HTERT RPE-1 (cell line): ENCODE results near the gene PPP6R2.

Experiments used
- in situ Hi-C: fragments of 300-500 bp; cut with MboI; formaldehyde crosslinking; loops from 4 replicates; pipeline ENCODE4 v1.14.3; 2020; ENCODE audit warnings: low sequenced_read_pairs

PPP6R2 gene

DNA sequence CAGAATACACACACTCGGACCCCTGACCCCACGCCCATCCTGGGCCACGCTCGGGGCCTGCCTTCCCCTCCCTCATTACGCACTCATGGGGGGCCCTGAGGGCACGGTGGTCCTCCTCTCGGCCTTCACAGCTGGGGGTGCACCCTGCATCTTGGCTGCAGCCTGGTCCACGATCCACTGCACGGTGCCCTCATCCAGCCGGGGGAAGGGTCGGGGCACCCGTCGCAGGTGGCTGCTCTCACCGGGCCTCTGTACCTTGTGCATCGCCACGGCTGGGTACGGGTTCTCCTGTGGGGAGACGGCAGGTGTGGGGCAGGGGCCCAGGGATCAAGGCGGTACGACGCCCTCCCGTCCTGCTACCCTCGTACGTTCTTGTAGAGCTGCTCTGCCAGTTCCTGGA lies 121.3 kb downstream of the PPP6R2 start:
- in situ Hi-C loops: no loop called here

DNA sequence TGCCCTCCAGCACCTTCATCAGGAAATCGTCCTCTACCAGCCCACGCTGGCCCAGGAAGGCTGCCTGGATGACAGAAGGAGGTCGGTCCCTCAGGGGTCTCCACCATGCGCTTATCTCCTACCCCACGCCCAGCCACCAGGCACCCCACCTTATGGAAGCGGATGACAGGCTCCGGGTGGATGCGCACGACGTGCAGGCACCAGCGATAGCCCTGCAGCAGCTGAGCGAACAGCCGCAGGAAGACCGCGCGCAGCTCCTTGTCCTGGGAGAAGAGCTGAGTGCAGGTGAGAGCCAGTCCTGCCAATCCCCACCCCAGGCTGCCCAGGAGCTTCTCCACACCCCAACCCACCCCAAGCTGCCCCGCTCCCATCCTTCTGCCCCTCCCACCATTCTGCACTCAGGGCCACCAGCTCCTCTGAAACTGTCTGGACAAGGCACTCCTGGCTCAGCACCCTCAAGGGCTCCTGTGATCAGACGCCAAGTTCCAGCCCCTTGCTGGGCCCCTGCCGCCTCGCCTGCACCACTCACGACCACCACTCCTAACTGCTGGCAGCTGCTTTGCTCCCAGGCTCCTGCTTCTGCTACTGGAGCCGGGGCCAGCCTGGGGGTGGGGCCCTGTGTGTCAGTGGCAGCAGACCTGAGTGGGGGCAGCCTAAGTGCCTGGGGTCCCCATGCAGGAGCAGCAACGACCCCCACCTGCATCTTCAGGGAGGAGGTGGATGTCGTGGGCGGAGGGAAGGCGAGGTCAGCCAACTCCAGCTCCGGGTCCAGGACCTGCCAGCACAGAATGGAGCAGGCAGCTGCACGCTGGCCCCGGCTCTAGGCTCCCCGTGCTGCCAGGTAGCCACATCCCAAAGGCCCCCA lies 122.2 kb downstream of the PPP6R2 start:
- in situ Hi-C loops: no loop called here

DNA sequence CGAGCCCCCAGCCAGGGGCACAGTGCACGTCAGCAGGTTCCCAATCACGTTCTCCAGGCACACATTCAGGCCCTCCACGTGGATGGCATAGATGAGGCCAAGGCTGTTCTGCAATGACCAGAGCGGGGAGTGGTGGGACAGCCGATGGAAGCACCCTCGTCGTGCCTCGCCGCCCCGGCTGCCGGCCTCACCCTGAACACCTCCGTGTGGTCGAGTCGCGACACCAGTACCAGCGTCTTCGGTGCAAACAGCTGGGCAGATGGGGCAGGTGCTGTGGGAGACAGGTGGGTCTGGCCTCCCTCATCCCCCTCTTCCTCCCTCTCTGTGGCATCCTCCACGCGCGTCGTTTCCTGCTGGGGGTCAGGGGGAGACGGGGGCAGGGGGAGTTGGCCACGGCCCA lies 124.2 kb downstream of the PPP6R2 start:
- in situ Hi-C loops: no loop called here

DNA sequence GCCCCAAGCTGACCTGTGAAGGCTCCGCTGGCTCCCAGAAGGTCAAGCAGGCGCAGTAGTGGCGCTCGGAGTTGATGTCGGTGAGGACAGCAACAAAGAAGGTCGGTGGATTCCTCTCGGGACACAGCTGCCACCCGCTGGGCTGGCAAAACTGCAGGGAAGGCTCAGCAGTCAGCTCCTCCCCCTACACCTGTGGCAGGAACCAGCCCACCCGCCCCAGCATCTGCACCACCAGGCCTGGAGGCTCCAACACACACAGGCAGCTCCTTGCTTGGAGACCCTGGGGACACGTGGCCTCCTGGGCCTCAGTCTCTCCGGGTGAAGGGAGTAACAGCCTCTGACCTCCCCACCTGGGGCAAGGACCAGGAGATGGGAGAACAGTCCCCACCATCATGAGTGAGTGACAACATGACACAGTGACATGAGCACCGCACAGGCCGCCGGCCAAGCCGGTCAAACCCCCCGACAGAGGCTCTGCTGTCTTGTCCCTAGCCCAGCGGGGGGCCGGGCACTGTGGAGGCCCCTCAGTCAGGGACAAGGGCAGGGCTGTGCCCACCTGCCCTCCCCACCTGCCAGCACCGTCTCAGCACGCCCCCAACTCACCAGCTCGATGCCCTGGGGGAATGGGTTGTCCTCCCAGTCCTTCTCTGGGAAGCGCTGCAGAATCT lies 124.8 kb downstream of the PPP6R2 start:
- in situ Hi-C loops: no loop called here

DNA sequence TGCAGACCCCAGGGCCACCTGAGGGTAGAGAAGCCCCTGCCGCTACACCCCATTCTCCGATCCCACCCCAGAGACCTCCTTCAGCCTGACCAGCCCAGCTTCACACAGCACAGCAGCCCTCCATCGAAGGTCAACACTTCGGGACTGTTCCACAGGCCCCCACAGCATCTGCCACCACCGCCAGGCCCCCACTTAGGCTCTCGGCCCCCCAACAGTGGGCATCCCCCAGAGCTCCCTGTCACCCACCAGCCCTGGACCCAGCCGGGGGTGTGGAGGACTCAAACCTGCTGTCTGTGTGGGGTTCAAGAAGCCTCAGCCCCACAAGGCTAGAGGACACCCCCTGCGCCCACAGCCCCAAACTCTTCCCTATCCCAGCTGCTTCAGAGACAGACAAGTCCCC lies 125.5 kb downstream of the PPP6R2 start:
- in situ Hi-C loops: no loop called here

DNA sequence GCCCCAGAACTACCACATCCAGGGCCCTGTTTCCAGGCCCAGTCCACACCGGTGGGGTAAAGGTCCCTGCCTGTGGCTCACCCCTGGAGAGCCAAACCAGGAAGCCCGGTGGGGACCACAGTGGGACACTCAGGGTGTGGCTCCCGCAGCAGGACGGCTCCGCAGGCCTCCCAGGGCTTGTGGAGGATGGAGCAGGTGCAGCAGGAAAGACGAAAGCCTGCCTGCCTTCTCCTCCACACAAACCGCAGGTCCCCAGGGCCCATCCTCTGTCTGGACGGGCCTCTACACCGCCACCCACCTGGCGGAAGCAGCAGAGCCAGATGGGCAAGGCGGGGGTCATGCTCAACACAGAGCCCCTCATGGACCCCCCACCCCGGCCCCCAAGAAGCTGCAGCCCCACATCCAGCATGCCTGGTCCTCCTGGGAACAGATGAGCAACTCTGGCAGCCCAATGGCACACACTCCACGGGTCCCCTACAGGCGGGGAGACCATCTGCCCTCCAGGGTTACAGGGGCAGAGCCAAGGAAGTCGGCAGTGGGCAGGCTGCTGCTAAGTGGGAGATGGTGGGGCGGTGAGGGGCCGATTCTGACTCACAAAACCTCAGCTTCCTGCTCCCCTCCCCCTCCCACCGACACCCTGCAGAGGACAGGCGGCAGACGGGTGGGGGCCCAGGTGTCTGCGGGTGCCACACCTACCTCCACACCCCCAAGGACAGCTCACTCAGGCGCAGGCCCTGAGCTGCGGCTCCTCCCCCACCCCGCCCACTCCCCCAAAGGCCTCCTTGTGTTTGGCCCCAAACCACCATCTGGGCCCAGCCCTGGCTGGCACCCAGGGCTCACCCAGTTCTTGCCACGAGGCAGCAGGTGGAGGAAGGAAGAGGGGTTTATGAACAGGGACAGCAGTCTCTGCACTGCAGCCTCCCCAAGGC lies 126.5 kb downstream of the PPP6R2 start:
- in situ Hi-C loops: no loop called here

- in situ Hi-C loops: no loop called here
These were observed 127.4 kb downstream of the PPP6R2 start for GRCh38 chr22:50470491-50470890.

DNA sequence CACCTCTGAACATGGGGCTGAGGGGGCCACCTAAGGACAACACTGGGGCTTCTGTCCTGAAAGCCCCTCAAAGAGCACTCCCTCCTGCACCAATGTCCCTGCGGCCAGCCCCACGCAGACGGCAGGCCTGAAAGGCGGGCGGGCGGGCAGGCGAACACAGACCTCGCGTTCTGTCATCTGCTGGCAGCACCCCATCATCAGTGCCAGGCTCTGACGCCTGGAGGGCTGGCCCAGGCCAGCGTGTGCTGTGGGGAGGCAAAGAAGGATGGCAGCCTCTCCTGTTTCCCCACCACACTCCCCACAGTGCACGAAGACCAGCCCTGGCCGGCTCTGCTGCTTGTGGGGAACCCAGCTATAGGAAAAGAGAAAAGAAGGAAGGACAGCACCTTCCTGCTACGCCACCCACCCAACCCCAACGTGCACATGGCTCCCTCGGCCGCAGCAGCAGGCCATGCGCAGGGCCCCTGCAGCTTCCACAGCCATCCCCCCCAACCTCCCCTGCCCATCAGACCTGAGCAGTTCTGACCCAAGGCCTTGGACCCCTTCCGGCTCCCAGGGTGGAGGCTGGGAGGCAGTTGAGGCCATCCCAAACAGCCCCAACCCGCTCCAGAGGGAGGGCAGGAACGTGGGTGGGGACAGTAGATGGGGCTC lies 128.2 kb downstream of the PPP6R2 start:
- in situ Hi-C loops: no loop called here

- in situ Hi-C loops: no loop called here
These were observed 128.8 kb downstream of the PPP6R2 start for GRCh38 chr22:50471962-50472361.

DNA sequence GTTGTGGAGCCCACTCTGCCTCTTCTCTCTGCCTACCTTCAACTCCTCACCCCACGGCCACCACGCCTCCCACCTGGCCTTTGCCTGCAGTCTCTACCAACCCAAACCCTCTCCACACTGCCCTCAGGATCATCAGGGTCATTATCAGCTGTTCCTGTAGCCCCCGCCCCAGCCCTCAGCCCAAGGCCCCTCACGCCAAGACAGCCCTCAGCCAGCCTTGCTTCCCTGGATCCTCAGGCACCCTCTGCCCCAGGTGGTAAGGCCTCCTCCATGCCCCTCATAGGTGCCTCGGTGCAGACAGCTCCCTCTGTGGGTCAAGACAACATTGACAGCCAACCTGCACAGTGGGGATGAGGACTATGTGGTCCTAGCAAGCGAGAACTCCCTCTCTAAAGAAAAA lies 130.0 kb downstream of the PPP6R2 start:
- in situ Hi-C loops: no loop called here

DNA sequence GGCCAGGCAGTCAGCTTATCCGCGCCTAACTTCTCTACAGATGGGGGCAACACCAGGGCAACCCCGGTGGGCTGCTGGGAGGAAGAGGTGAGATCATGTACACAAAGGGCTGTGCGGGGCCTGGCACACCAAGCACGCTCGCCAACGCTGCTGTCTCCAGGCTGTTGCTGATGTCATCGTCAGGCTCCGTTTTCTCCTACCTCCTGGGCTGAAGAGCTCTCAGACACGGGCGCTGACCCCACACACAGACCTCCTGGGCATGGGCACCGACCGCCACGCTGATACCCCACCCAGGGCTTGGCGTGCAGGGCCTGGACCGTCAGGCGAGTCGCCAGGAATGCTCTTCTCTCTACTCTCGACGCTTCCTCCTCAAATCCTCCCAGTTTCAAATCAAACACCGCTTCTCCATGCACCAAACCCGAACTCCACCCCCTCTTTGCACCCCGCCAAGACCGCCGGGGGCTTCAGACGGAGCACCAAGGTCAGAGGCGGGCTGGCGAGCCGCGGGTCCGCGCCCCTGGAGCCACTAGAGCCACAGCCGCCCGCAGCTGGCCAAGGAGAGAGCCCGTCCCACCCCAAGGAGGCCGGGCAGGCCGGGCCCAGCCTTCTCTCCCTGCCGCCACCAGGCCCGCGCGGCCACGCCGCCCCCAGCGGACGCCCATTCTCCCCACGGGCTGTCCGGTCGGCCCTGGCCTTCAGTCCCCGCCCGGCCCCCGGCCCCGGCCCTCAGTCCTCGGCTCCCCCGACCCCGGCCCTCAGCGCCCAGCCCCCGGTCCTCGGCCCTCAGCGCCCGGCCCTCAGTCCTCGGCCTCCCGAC lies 130.9 kb downstream of the PPP6R2 start:
- in situ Hi-C loops: no loop called here

GRCh38 chr22:50474710-50475651 lies 131.9 kb downstream of the PPP6R2 start, which contains the start of gene SBF1:
Gene SBF1, minus strand, starts transcription at chr22:50475035. Its CDS starts 195 bp downstream, at chr22:50474840.
- in situ Hi-C loops: no loop called here

DNA sequence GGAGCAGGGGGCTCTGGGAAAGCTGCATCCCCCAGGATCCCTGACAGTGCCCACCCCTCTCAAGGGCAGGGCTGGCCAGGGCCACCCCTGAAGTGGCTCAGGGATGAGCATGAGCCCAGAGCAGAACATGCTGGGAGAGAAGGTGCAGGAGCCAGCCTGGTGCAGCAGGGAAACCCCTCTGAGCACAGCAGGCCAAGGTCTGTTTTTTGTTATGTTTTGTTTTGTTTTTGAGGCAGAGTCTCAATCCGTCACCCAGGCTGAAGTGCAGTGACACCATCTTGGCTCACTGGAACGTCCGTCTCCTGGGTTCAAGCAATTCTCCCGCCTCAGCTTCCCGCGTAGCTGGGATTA lies 132.5 kb downstream of the PPP6R2 start:
- in situ Hi-C loops: no loop called here

- in situ Hi-C loops: no loop called here
These were observed 133.7 kb downstream of the PPP6R2 start for GRCh38 chr22:50476868-50477267.

GRCh38 chr22:50477923-50478322 lies 134.8 kb downstream of the PPP6R2 start:
- in situ Hi-C loops: no loop called here

- in situ Hi-C loops: no loop called here
These were observed 136.6 kb downstream of the PPP6R2 start for GRCh38 chr22:50479721-50480120.

DNA sequence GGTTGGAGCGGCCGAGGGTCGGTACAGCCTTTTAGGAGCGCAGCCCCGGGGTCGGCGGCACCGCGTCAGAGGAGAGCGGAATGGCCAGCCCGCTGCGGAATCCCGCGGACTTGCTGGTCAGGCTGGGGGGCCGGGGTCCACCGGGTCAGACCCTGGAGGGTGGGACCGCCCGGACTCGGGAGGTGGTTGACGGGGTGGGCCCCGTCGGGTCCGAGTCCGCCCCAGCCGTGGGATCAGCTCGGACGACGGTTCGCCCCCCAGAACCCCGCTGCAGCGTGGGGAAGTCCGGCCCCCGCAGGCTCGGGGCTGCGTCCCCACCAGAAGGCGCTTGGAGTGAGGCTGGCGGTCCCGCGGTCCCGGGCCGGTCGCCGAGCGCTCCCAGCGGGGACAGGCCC lies 137.9 kb downstream of the PPP6R2 start:
- in situ Hi-C loops: no loop called here

GRCh38 chr22:50481440-50482106 lies 138.4 kb downstream of the PPP6R2 start, which contains the start of gene ADM2:
Gene ADM2, plus strand, starts transcription at chr22:50481543. Its CDS starts 305 bp downstream, at chr22:50481848.
- in situ Hi-C loops: no loop called here
